Activated CD4-positive, alpha-beta T cell treated with anti-CD3 and anti-CD28 coated beads for 36 hours (primary cell): Measurements from ENCODE around the gene GPR158. TPM values are rescaled to one million over a fixed set of nuclear protein-coding genes. Genes with fewer than 3 reads are reported as not detected.

Experiments used
- ATAC-seq: fragments of 200-7000 bp; cut with Tn5 transposase; one replicate; pipeline ENCODE4 v1.10.0; 2021; ENCODE audit warnings: mild to moderate bottlenecking, moderate library complexity
- CTCF ChIA-PET: fragments of 350-600 bp; sonication (Branson Sonifier 250); formaldehyde crosslinking; loops from one replicate; lab custom pipeline; 2021; ENCODE audit warnings: antibody characterized with exemption; lab: Charles Lee
- POLR2A ChIA-PET: fragments of 350-600 bp; sonication (Branson Sonifier 250); formaldehyde crosslinking; loops from one replicate; lab custom pipeline; 2021; ENCODE audit warnings: antibody characterized with exemption, inconsistent platforms; lab: Charles Lee
- DNase-seq: peaks from one replicate; pipeline ENCODE4 v3.0.0-alpha.2; 2020
- H3K27ac Mint-ChIP-seq: one replicate; pipeline ENCODE4 v1.8.0; 2021; ENCODE audit warnings: mixed read lengths
- H3K27me3 Mint-ChIP-seq: one replicate; pipeline ENCODE4 v1.8.0; 2021; ENCODE audit warnings: mixed read lengths
- H3K36me3 Mint-ChIP-seq: one replicate; pipeline ENCODE4 v1.8.0; 2021; ENCODE audit warnings: low read depth, mixed read lengths
- H3K4me1 Mint-ChIP-seq: one replicate; pipeline ENCODE4 v1.8.0; 2021; ENCODE audit warnings: mixed read lengths
- H3K4me3 Mint-ChIP-seq: one replicate; pipeline ENCODE4 v1.8.0; 2021; ENCODE audit warnings: mild to moderate bottlenecking, moderate library complexity, mixed read lengths
- H3K9me3 Mint-ChIP-seq: one replicate; pipeline ENCODE4 v1.8.0; 2021; ENCODE audit warnings: low read depth, mixed read lengths
- intact Hi-C, 2 experiments: fragments of 100-400 bp; cut with DNase I in 1 of 2; cut with micrococcal nuclease in 1 of 2; formaldehyde crosslinking; loops; one replicate each; pipeline versions ENCODE4 v1.14.2 to v1.15.1; 2022 to 2024; cut with DNase I, micrococcal nuclease
- total RNA-seq, 2 experiments: library from RNA; stranded (reverse); gene quantifications; one replicate each; pipeline ENCODE4 v1.2.3, GENCODE V29; 2021

Gene GPR158
- total RNA-seq, 2 experiments from 2014 or later, result not detected

DNA sequence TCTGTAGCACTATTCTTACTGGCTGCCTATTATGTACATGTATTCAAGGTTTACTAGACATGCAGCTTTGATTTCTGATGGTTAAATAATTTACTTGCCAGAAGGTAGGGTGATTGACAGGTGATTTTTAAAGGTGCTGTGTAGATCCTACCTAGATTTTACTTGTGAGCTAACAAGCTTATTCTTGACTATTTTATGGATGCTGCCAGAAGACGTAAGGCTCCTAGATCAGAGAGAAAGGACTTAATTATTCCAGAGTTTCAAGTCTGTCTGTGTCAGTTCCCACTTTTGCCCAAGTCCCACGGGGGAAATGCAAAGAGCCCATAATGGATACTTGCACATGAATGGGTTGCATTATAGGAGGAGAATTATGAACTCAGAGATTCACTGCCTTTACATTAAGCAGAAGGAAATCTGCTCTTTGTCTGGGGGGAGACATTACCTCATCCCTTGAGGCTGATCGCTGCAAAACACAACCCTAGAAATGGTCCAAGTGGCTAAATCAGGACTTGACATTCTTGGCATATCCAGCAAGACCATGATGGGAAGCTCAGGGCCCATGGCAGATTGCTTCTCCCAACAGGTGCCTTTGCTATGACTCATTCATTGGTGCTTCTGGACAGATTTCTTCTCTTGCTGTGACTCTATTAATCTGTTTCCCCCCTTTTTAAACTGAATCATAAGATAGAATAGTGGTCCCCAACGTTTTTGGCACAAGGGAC, 32.1 kb downstream of the GPR158 start:
- ATAC-seq (no peak), DNase-seq (no peak)
- ChIA-PET POLR2A (no interaction called here), CTCF (no interaction called here)
- Mint-ChIP-seq H3K27ac (no peak overlapping the region), H3K27me3 (peaks cover 5% of the 10 kb centered on the region), H3K4me1 (no peaks in the 10 kb centered on the region), H3K36me3 (no peaks in the 10 kb centered on the region), H3K4me3 (no peak overlapping the region), H3K9me3 (no peaks in the 10 kb centered on the region)
- intact Hi-C loops, result no loop called here

GRCh38 chr10:25209618-25210017, 34.8 kb downstream of the GPR158 start:
- POLR2A ChIA-PET, result no interaction called here
- intact Hi-C loops, result no loop called here

GRCh38 chr10:25210265-25210664, 35.5 kb downstream of the GPR158 start:
- H3K4me3 Mint-ChIP-seq, result no peak overlapping the region
- DNase-seq, result no peak
- H3K9me3 Mint-ChIP-seq, result no peaks in the 10 kb centered on the region
- no peak for ATAC-seq
- ChIA-PET CTCF (no interaction called here), POLR2A (no interaction called here)
- peaks cover 7% of the 10 kb centered on the region for H3K27me3 Mint-ChIP-seq
- intact Hi-C loops, result no loop called here
- no peaks in the 10 kb centered on the region for H3K36me3 Mint-ChIP-seq
- no peak overlapping the region for H3K27ac Mint-ChIP-seq
- H3K4me1 Mint-ChIP-seq, result no peaks in the 10 kb centered on the region

More at GRCh38 chr10:25209618-25210017, 34.8 kb downstream of the GPR158 start:
- CTCF ChIA-PET, result no interaction called here
- DNase-seq (no peak), ATAC-seq (no peak)
- Mint-ChIP-seq H3K27ac (no peak overlapping the region), H3K27me3 (peaks cover 5% of the 10 kb centered on the region), H3K4me1 (no peaks in the 10 kb centered on the region), H3K36me3 (no peaks in the 10 kb centered on the region), H3K4me3 (no peak overlapping the region), H3K9me3 (no peaks in the 10 kb centered on the region)

DNA sequence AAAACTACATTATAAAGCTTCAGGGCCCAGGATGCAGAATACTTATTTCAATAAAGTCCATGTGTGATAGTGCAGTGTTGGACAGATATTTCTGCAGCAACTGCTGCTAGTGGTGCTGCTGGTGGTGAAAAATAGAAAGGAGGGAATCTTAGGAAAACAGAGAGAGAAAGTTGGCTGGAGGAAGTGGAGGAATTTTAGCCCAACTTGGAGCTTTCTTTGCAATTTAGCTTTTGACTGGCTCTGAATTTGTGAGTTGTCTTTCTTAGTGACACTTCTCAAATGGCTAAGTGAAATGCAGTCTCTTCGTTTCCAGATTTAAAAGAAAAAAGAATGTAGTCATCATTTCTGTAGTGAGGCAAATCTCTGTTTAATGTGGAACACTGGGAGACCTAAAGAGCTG, 45.4 kb downstream of the GPR158 start:
- Mint-ChIP-seq H3K27ac (no peak overlapping the region), H3K4me3 (no peak overlapping the region), H3K36me3 (no peaks in the 10 kb centered on the region), H3K4me1 (no peaks in the 10 kb centered on the region), H3K9me3 (no peaks in the 10 kb centered on the region), H3K27me3 (peaks cover 4% of the 10 kb centered on the region)
- ChIA-PET POLR2A (no interaction called here), CTCF (interaction anchor here (0.6 kb wide), 1 partner anchor 805 kb away, joined by 3 read pairs; no protein-coding TSS in a partner anchor)
- no peak for ATAC-seq
- DNase-seq, result no peak
- intact Hi-C loops, result no loop called here

- ChIA-PET POLR2A (no interaction called here), CTCF (no interaction called here)
- Mint-ChIP-seq H3K27ac (no peak overlapping the region), H3K9me3 (no peaks in the 10 kb centered on the region), H3K36me3 (no peaks in the 10 kb centered on the region), H3K27me3 (no peaks in the 10 kb centered on the region), H3K4me1 (no peaks in the 10 kb centered on the region), H3K4me3 (no peak overlapping the region)
- DNase-seq, result no peak
- no peak for ATAC-seq
- intact Hi-C loops, result no loop called here
Observed at GRCh38 chr10:25222085-25222660, 47.4 kb downstream of the GPR158 start.

DNA sequence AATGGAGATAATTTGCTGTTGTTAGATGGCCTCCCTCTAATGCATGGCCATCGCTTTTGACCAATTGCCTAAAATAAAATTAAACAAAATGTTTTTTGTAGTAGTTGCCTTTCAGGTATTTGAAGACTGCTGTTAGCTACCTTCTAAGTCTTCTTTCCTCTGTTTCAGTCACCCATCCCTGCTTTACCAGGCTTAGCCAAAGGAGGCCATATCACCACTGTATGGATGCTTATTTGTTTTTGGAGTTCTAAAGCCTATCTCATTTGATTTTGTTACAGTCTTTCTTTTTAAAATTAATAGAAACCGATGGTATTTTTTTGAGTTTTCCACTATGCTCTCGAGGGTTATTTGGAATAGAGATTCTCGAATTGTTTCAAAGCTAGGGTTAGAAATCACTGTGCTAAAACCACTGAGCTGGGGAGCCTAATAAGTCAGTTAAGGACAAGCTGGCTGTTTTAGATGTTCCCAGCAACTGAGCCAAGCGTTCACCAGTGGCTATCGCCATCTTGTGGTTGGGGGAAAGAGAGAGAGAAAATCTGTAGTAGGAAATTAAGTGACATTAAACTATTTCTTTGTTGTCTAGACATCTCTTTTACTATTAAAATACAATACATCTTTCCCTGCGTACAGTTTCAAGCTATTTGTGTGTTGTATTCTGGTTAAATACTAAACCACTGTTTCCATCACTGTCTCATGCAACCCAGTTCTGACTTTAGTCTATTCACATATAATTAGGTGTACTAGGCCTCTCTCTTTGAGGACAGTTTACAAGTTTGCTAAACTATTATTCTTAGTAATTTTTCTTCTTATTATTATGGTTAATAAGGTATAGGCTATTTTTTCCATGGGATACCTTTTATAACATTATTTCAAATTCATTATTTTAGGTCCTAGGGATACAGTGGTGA, 52.2 kb downstream of the GPR158 start:
- ChIA-PET POLR2A (no interaction called here), CTCF (interaction anchor here (1.3 kb wide), 1 partner anchor 113 kb away, joined by 9 read pairs; no protein-coding TSS in a partner anchor)
- no peaks in the 10 kb centered on the region for H3K27me3 Mint-ChIP-seq
- H3K4me1 Mint-ChIP-seq, result no peaks in the 10 kb centered on the region
- no peak overlapping the region for H3K4me3 Mint-ChIP-seq
- no peaks in the 10 kb centered on the region for H3K36me3 Mint-ChIP-seq
- DNase-seq (peak; percentile 48), ATAC-seq (no peak)
- H3K27ac Mint-ChIP-seq, result no peak overlapping the region
- H3K9me3 Mint-ChIP-seq, result no peaks in the 10 kb centered on the region
- intact Hi-C loops, result loop anchor here (1.0 to 5.0 kb wide), 4 partner anchors 114 to 585 kb away; no protein-coding TSS in a partner anchor

DNA sequence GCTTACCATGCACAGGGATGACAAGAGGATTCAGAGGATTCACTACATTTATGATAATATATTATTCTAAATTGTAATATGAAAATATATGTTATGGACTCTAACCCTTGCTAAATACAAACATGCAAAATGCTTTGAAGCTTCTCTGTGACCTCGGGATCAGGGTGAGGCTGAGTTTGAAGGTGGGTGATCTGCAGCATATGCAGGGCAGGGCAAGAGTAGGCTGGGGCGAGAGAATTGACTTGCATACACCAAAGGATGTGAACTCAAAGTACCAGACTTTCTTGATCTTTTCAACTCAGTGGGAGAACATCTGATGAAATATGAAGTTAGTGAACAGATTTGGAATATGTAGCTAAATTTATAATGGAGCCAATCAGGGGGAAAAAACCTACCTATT, 57.0 kb downstream of the GPR158 start:
- Mint-ChIP-seq H3K4me1 (no peaks in the 10 kb centered on the region), H3K36me3 (no peaks in the 10 kb centered on the region), H3K9me3 (no peaks in the 10 kb centered on the region), H3K27ac (no peak overlapping the region), H3K27me3 (peaks cover 2% of the 10 kb centered on the region), H3K4me3 (no peak overlapping the region)
- intact Hi-C loops, result no loop called here
- DNase-seq, result no peak
- POLR2A ChIA-PET, result no interaction called here
- CTCF ChIA-PET, result interaction anchor here (0.7 kb wide), 1 partner anchor 118 kb away, joined by 3 read pairs; no protein-coding TSS in a partner anchor
- ATAC-seq, result no peak

DNA sequence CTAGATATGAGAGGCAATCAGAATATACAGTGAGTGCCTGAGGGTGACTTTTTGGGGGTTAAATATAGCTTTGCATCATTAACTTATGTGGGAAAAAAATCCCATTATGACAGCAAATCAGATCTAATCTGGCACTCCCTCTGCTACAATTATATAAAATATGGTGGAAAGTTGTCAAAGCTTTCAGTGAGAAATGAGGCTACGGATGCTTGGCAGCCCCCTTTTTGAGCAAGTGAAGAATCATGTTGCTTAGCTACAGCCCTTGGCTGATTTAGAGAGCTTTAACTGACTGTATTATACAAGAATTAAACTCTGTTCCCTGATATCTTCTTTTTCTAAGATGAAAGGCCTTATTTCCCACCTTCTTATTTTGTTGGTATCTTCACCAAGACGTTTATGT, 57.4 kb downstream of the GPR158 start:
- POLR2A ChIA-PET, result no interaction called here
- CTCF ChIA-PET, result interaction anchor here (0.7 kb wide), 1 partner anchor 119 kb away, joined by 3 read pairs; no protein-coding TSS in a partner anchor
- intact Hi-C loops, result no loop called here
- H3K4me3 Mint-ChIP-seq, result no peak overlapping the region
- H3K9me3 Mint-ChIP-seq, result no peaks in the 10 kb centered on the region
- no peak overlapping the region for H3K27ac Mint-ChIP-seq
- no peak for DNase-seq
- no peaks in the 10 kb centered on the region for H3K4me1 Mint-ChIP-seq
- no peaks in the 10 kb centered on the region for H3K36me3 Mint-ChIP-seq
- peaks cover 2% of the 10 kb centered on the region for H3K27me3 Mint-ChIP-seq
- no peak for ATAC-seq

DNA sequence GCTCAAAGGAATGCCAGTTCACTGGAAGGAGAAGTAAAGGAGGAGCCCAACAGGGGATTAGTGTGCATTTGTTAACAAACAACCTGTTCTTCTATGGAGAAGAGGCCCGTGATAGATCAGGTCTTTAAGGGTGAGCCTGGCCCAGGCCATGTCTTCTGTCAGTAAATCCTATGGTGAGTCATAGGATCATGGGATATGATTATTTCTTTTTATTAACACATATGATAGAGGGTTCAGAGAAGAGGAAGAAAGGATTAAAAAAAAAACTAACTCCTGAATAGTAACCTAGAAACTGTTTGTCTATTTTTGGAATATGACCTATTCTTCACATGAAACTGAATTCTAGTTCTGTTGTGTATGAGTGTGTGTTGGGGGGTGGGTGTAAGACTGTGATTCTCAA, 70.4 kb downstream of the GPR158 start:
- ATAC-seq (no peak), DNase-seq (no peak)
- intact Hi-C loops, result no loop called here
- CTCF ChIA-PET, result no interaction called here
- no peaks in the 10 kb centered on the region for H3K27me3 Mint-ChIP-seq
- H3K4me3 Mint-ChIP-seq, result no peak overlapping the region
- POLR2A ChIA-PET, result no interaction called here
- no peak overlapping the region for H3K27ac Mint-ChIP-seq
- no peaks in the 10 kb centered on the region for H3K36me3 Mint-ChIP-seq
- no peaks in the 10 kb centered on the region for H3K9me3 Mint-ChIP-seq
- no peaks in the 10 kb centered on the region for H3K4me1 Mint-ChIP-seq

GRCh38 chr10:25257646-25258045, 82.8 kb downstream of the GPR158 start:
- Mint-ChIP-seq H3K27me3 (no peaks in the 10 kb centered on the region), H3K4me1 (no peaks in the 10 kb centered on the region), H3K36me3 (no peaks in the 10 kb centered on the region), H3K9me3 (no peaks in the 10 kb centered on the region), H3K27ac (no peak overlapping the region), H3K4me3 (no peak overlapping the region)
- CTCF ChIA-PET, result no interaction called here
- intact Hi-C loops, result no loop called here
- DNase-seq, result no peak
- POLR2A ChIA-PET, result no interaction called here
- no peak for ATAC-seq

GRCh38 chr10:25261110-25261509, 86.3 kb downstream of the GPR158 start:
- no peak overlapping the region for H3K27ac Mint-ChIP-seq
- DNase-seq (no peak), ATAC-seq (no peak)
- ChIA-PET CTCF (interaction anchor here (1.2 kb wide), 1 partner anchor 9 kb away, joined by 3 read pairs; no protein-coding TSS in a partner anchor), POLR2A (no interaction called here)
- no peaks in the 10 kb centered on the region for H3K27me3 Mint-ChIP-seq
- intact Hi-C loops, result no loop called here
- no peaks in the 10 kb centered on the region for H3K9me3 Mint-ChIP-seq
- no peaks in the 10 kb centered on the region for H3K4me1 Mint-ChIP-seq
- H3K36me3 Mint-ChIP-seq, result no peaks in the 10 kb centered on the region
- no peak overlapping the region for H3K4me3 Mint-ChIP-seq
